ENCODE results near the gene CALR3.
A peak's percentile ranks its signal among the peaks of the same experiment; 100 is the strongest.
"Not testable (repeated sequence)": the region's sequence is repeated elsewhere in the genome, so short reads cannot be mapped to it uniquely, and the experiment has no call there.

Gene CALR3

DNA sequence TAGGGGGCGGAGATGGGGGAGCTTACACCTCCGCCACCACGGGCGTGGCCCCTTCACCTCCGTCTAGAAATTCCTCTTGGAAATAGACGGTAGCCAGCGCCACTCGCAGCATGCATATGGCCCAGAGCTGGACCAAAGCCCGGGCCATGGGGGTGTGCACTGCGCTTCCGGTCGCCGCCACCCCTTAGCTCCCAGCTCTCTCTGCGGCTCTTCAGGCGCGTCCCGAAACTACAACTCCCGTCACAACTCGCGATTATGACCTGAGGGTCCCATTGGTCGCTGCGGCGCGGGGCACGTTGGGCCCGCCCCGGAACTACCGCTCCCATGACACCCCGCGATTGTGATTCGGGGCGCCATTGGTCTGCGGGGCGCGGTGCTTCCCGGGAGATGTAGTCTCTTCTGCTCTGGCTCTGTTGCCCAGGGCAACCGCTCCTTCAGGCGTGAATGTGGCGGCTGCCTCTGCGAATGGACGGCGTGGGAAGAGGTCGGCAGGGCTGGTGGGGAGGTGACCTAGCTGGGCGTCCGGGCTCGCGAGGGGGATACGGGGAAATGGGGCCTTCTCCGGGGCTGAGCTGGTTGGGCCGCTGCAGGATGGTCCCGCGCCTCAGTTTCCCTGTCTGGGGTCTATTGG lies at the start of gene CALR3, which contains the start of gene C19orf44:
Gene CALR3 (minus strand): TSS at position 186 of the 631 bp plus-strand sequence. CDS start 38 bp downstream, at position 148.
Gene C19orf44 (plus strand): TSS at position 413 of the 631 bp plus-strand sequence. CDS start 4,399 bp downstream, outside the sequence.
- peak; percentile 98 for DNase-seq

- no peak for DNase-seq
These were observed 48.7 kb upstream of the CALR3 start for GRCh38 chr19:16544473-16545231.

DNA sequence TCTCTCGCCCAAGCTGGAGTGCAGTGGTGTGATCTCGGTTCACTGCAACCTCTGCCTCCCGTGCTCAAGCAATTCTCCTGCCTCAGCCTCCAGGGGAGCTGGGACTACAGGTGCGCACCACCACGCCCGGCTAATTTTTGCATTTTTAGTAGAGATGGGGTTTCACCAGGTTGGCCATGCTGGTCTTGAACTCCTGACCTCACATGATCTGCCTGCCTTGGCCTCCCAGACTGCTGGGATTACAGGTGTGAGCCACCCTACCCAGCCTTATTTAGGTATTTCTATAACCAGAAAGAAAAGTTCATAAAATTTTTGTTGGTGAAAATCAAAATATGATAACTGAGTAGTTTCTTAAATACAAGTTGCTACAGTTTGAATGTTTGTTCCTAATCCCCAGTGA lies 47.8 kb upstream of the CALR3 start:
- DNase-seq = not testable (repeated sequence)

DNA sequence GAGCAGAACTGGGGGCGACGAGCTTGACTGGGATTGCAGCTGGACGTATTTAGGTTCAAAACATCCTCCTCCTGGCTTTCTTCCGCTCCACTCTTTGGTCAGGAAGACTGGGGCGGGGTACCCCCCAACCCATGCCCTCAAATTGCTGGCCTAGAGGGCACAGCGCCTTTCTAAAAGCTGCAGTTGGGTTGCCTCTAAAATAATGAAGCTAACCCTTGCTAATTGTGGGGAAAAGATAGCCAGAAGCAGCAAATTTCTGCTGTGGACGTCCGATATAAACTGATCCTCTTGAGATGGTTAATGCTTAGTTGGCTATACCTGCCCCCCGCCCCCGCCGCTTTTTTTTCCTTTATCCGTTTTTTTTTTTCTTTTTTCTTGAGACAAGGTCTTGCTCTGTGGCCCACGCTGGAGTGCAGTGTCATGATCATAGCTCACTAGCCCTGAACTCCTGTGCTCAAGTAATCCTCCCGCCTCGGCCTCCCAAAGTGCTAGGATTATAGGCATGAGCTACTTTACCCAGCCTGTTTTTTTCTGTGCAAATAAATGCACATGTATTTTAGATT lies 47.0 kb upstream of the CALR3 start:
- no peak for DNase-seq

GRCh38 chr19:16542045-16542909 lies 46.3 kb upstream of the CALR3 start, which contains the start of gene CHERP:
Gene CHERP, minus strand, starts transcription at chr19:16542437. Its CDS starts 59 bp downstream, at chr19:16542378.
- DNase-seq = peak; percentile 94

- no peak for DNase-seq
These were observed 45.6 kb upstream of the CALR3 start for GRCh38 chr19:16541526-16542044.

GRCh38 chr19:16540948-16541347 lies 45.0 kb upstream of the CALR3 start:
- DNase-seq = no peak

DNA sequence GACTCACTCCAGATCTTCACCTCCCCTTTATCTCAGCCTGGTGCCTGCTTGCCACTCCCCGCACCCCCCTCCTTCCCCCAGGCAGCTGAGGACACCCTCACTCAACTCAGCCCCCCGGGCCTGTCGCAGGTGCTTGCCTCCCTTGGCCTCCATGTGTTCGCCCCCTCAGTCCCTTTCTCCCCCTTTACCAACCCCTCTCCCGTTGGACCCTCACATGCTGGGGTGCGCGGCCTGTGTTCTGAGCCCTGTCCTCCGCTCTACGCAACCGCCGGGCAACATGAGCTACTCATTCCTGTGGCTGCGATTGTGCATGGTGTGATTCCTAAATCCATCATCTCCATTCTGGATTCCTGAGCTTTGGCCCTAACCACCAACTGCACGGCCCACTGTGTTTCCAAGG lies 41.1 kb upstream of the CALR3 start:
- DNase-seq = no peak

GRCh38 chr19:16536130-16536529 lies 40.2 kb upstream of the CALR3 start:
- DNase-seq = no peak

DNA sequence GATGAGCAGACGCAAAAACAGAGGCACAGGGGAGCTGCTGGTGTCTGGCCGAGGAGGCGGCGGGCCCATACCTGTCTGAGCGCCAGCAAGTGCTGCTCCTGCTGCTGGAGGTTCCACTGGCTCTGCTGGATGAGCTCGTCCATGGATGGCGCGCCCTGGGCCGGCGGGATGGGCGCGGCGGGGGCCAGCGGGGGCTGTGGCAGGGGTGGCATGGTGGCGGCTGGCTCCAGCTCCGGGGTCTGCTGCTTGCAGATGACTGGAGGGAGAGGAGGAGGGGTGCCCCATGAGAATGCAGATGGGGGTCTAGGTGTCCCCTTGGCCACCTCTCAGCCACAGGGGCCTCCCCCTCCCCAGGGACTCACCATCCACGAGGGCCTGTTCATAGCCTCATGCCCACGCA lies 39.4 kb upstream of the CALR3 start:
- no peak for DNase-seq

- no peak for DNase-seq
These were observed 36.7 kb upstream of the CALR3 start for GRCh38 chr19:16532440-16533234.

- no peak for DNase-seq
These were observed 35.4 kb upstream of the CALR3 start for GRCh38 chr19:16531380-16531669.

DNA sequence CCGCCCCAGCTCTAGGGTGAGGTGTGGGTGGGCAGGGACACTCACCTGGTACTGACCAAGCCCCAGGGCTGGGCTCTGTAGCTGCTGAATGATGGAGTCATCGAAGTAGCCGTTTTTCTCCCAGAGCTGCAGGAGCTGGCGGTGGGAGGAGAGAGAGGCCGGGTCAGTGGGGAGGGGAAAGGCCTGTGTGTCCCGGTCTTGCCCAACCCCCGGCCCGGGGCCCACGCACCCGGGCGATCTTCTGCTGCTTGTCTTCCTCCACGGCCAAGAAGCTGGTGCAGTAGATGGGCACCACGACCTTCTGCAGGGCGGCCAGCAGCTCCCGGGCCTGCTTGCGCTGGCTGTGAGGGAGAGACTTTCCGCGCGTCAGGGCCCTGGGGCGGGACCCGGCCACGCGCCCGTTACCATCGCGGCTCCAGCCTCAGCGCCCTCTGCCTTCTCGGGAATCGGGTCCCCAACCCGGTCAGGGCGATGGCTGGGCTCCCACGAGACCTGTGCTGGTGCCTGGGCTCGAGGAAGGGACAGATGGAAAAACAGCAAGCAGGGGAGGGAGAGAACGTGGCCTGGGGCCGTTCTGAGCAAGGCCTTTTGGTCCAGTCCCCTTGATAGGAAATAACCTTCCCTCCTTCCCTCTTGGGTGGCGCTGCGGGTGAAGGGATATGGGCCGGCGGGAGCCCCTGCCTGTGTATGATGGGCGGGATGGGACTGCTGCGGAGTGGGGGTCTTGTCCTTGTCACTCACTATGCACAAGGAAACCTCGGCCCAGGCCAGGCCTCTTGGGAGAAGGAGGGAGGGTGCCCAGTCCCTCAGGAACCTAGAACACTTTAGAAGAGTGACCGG lies 34.8 kb upstream of the CALR3 start:
- no peak for DNase-seq

DNA sequence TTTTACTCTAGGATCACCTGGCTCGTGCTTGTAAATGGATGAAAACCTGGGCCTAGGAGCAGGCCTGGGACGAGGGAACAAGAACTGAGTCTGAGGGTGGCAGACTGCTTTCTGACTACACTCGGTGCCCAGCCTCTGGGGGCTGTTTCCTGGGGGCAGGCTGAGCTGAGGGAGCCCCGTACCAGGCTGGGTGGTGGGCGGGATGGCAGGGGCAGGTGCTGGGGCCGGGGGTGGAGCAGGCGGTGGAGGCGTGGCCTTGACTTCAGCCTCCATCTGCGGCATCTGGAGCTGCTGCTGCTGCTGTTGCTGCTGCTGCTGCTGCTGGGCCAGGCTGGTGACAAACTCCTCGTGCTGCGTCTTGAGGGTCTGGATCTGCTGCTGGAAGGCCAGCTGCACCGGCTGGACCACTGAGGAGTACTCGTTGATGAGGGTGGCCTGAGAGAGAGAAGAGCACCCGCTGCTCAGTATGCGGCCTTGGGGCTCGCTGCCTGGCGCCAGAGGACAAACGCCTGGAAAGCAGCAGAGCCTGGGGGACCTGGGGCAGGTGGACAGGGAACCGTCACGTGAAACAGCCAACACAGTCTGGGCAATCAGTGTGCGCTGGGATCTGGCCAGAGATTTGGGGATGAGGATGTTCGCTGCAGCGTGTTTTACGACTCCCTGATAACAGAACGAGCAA lies 33.6 kb upstream of the CALR3 start:
- no peak for DNase-seq

DNA sequence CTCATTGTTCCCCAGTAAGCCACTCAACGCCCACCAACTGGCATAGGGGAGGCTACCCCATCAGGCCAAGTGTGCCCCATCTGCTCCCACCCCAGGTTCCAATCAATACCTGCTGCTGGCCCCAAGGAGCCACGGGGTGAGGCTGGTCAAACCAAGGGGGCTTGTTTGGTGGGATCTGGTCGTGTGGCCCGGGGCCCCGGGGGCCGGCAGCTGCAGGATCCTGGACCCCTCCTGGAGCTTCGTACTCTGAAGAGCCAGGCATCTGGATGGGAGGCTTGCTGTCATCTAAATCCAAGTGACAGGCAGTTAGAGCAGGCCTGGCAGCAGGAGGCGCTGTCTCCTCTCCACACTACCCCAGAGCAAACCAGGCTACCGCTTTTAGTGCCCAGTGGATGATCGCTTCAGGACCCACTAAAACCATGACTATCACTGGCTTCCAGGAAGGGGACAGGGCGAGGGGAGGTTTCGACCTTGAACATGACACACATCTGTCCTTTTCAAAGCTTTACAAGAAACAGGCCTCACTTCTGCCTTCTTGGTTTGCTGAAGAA lies 32.1 kb upstream of the CALR3 start:
- no peak for DNase-seq

- DNase-seq = no peak
These were observed 31.5 kb upstream of the CALR3 start for GRCh38 chr19:16527334-16527935.

GRCh38 chr19:16525751-16526481 lies 29.9 kb upstream of the CALR3 start:
- no peak for DNase-seq

GRCh38 chr19:16524991-16525734 lies 29.2 kb upstream of the CALR3 start:
- DNase-seq = no peak

Measured in NCI-H1092 (cell line).